Activated T-helper 1 cell treated with anti-CD3 and anti-CD28 coated beads, Interleukin-12 subunit alpha, Interleukin-12 subunit beta, Interleukin-2, Interleukin-4 antibody, amounts not matched to agents 30 ng/mL and 10 ng/mL and 1 ng/mL, durations not matched to agents 14 hours and 24 hours and 36 hours (primary cell): ENCODE measurements around the gene WDR37. TPM values are rescaled to one million over a fixed set of nuclear protein-coding genes. Genes with fewer than 3 reads are reported as not detected.

Experiments used
- DNase-seq: peaks from one replicate; pipeline ENCODE4 v3.0.0; 2021; ENCODE audit warnings: low spot score
- H3K27ac Mint-ChIP-seq: one replicate; pipeline ENCODE4 v1.8.0; 2021; ENCODE audit warnings: mild to moderate bottlenecking, mixed read lengths
- H3K27me3 Mint-ChIP-seq: one replicate; pipeline ENCODE4 v1.8.0; 2022; ENCODE audit warnings: mild to moderate bottlenecking, moderate library complexity, mixed read lengths; ENCODE audit not compliant: insufficient read depth
- H3K36me3 Mint-ChIP-seq: one replicate; pipeline ENCODE4 v1.8.0; 2021; ENCODE audit warnings: low read depth, mixed read lengths
- H3K4me1 Mint-ChIP-seq: one replicate; pipeline ENCODE4 v1.8.0; 2021; ENCODE audit warnings: low read depth, mixed read lengths
- H3K4me3 Mint-ChIP-seq: one replicate; pipeline ENCODE4 v1.8.0; 2021; ENCODE audit warnings: mild to moderate bottlenecking, moderate library complexity, mixed read lengths
- H3K9me3 Mint-ChIP-seq: one replicate; pipeline ENCODE4 v1.8.0; 2021; ENCODE audit warnings: mixed read lengths
- intact Hi-C: fragments of 100-400 bp; cut with micrococcal nuclease; formaldehyde crosslinking; loops from one replicate; pipeline ENCODE4 v1.15.1; 2024
- total RNA-seq: library from RNA; stranded (reverse); gene quantifications from 2 replicates; pipeline ENCODE4 v1.2.3, GENCODE V29; 2022

Gene WDR37
- total RNA-seq, 1 donor from 2014 or later = 19.9 TPM

GRCh38 chr10:1128649-1129048 is 72.5 kb downstream of the WDR37 start:
- H3K9me3 Mint-ChIP-seq = no peaks in the 10 kb centered on the region
- peaks cover 9% of the 10 kb centered on the region for H3K4me1 Mint-ChIP-seq
- no peak overlapping the region for H3K27ac Mint-ChIP-seq
- no peak overlapping the region for H3K4me3 Mint-ChIP-seq
- peaks cover 47% of the 10 kb centered on the region for H3K36me3 Mint-ChIP-seq
- no peaks in the 10 kb centered on the region for H3K27me3 Mint-ChIP-seq
- intact Hi-C loops = no loop called here
- DNase-seq = no peak

DNA sequence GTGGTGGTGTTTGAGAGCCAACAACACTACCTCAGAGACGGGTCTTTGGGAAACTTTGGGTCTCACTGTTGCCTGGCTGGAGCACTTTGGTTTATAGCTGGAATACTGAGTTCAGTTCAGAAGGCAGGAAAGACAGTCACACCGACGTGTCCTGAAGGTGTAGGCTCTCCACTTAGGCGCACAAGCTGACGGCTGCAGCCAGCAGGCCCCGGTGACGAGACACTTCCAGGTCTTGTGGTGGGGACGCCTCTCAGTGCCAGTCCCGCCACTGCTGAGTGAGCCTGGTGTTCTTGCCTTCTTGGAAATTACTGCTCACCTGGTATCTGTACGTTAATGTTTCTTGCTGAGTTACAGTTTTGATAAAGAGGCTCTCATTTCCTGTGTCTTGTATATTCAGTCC is 74.0 kb downstream of the WDR37 start:
- no peaks in the 10 kb centered on the region for H3K9me3 Mint-ChIP-seq
- intact Hi-C loops = no loop called here
- no peak overlapping the region for H3K27ac Mint-ChIP-seq
- H3K36me3 Mint-ChIP-seq = peaks cover 34% of the 10 kb centered on the region
- no peaks in the 10 kb centered on the region for H3K27me3 Mint-ChIP-seq
- no peak overlapping the region for H3K4me3 Mint-ChIP-seq
- DNase-seq = no peak
- peaks cover 9% of the 10 kb centered on the region for H3K4me1 Mint-ChIP-seq

GRCh38 chr10:1130995-1131790 is 75.0 kb downstream of the WDR37 start:
- peaks cover 9% of the 10 kb centered on the region for H3K4me1 Mint-ChIP-seq
- intact Hi-C loops = no loop called here
- H3K36me3 Mint-ChIP-seq = peaks cover 30% of the 10 kb centered on the region
- peaks cover 2% of the 10 kb centered on the region for H3K27me3 Mint-ChIP-seq
- no peak for DNase-seq
- H3K9me3 Mint-ChIP-seq = no peaks in the 10 kb centered on the region
- H3K4me3 Mint-ChIP-seq = no peak overlapping the region
- no peak overlapping the region for H3K27ac Mint-ChIP-seq

GRCh38 chr10:1132584-1132983 is 76.4 kb downstream of the WDR37 start:
- peaks cover 6% of the 10 kb centered on the region for H3K27me3 Mint-ChIP-seq
- no peak overlapping the region for H3K4me3 Mint-ChIP-seq
- no peak overlapping the region for H3K27ac Mint-ChIP-seq
- intact Hi-C loops = no loop called here
- DNase-seq = no peak
- peaks cover 9% of the 10 kb centered on the region for H3K4me1 Mint-ChIP-seq
- no peaks in the 10 kb centered on the region for H3K9me3 Mint-ChIP-seq
- peaks cover 30% of the 10 kb centered on the region for H3K36me3 Mint-ChIP-seq

- peak overlapping the region; percentile 51 for H3K27ac Mint-ChIP-seq
- peaks cover 9% of the 10 kb centered on the region for H3K4me1 Mint-ChIP-seq
- intact Hi-C loops = no loop called here
- H3K9me3 Mint-ChIP-seq = peaks cover 5% of the 10 kb centered on the region
- DNase-seq = no peak
- peaks cover 6% of the 10 kb centered on the region for H3K27me3 Mint-ChIP-seq
- H3K4me3 Mint-ChIP-seq = no peak overlapping the region
- H3K36me3 Mint-ChIP-seq = peaks cover 25% of the 10 kb centered on the region
Observed at GRCh38 chr10:1133495-1134045, 77.4 kb downstream of the WDR37 start.

DNA sequence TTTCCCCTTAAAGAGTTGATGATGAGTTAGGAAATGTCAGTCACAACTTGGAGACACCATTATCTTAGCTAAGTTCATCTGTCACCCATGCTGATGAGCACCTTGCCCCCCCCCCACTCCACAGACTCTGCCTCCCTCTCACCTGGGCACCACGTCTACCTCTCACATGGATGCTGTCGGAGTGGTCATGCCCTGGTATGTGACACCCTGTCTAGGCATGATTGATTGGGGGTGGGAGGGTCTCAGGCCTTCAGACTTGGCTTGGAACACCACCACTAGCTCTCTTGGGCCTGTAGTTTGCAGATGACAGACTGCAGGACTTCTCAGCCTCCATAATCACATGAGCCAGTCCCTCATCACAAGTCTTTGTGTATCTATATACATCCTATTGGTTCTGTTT is 78.0 kb downstream of the WDR37 start:
- Mint-ChIP-seq H3K4me1 (peaks cover 9% of the 10 kb centered on the region), H3K27me3 (peaks cover 12% of the 10 kb centered on the region), H3K4me3 (no peak overlapping the region), H3K9me3 (peaks cover 11% of the 10 kb centered on the region), H3K36me3 (peaks cover 22% of the 10 kb centered on the region), H3K27ac (no peak overlapping the region)
- no peak for DNase-seq
- intact Hi-C loops = no loop called here

- Mint-ChIP-seq H3K9me3 (peaks cover 11% of the 10 kb centered on the region), H3K27me3 (peaks cover 26% of the 10 kb centered on the region), H3K4me3 (no peak overlapping the region), H3K36me3 (peaks cover 4% of the 10 kb centered on the region), H3K27ac (no peak overlapping the region), H3K4me1 (peaks cover 8% of the 10 kb centered on the region)
- DNase-seq = no peak
- intact Hi-C loops = no loop called here
Observed at GRCh38 chr10:1136268-1136667, 80.1 kb downstream of the WDR37 start.

DNA sequence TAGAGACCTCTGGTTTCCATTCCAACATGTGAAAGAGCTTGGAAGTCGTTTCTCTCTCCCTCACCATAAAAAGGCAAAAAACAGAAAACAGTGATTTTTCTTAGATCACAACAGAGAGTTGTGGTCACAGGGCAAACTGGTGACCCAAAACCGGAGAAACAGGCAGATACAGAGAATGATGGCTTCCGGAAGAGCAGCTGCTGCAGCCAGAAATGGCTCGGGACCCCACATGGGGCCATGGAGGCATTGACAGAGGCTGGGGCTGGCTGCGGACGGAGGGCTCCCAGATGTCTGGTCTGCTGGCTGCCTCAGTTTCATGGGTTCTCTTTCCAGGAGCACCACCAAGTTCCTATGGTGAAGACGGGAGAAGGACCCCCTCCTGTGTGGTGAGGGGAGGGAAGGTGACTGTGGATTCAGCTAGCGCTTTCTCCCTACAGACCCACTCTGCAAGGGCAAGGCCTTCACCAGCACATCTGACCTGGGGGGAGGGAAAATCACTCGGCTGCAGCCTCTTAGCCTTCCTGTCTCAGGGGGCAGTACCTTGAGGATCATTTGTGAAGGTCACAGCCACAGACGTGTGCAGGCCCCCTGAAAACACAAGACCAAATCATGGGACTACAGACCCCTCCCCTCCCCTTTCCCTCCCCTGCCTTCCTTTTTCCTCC is 81.4 kb downstream of the WDR37 start:
- Mint-ChIP-seq H3K4me3 (no peak overlapping the region), H3K27me3 (peaks cover 28% of the 10 kb centered on the region), H3K36me3 (no peaks in the 10 kb centered on the region), H3K27ac (no peak overlapping the region), H3K9me3 (peaks cover 11% of the 10 kb centered on the region), H3K4me1 (peaks cover 6% of the 10 kb centered on the region)
- intact Hi-C loops = no loop called here
- DNase-seq = no peak

- Mint-ChIP-seq H3K27me3 (peaks cover 28% of the 10 kb centered on the region), H3K4me1 (peaks cover 4% of the 10 kb centered on the region), H3K4me3 (no peak overlapping the region), H3K36me3 (no peaks in the 10 kb centered on the region), H3K9me3 (peaks cover 11% of the 10 kb centered on the region), H3K27ac (no peak overlapping the region)
- no peak for DNase-seq
- intact Hi-C loops = no loop called here
Observed at GRCh38 chr10:1138529-1138928, 82.3 kb downstream of the WDR37 start.

DNA sequence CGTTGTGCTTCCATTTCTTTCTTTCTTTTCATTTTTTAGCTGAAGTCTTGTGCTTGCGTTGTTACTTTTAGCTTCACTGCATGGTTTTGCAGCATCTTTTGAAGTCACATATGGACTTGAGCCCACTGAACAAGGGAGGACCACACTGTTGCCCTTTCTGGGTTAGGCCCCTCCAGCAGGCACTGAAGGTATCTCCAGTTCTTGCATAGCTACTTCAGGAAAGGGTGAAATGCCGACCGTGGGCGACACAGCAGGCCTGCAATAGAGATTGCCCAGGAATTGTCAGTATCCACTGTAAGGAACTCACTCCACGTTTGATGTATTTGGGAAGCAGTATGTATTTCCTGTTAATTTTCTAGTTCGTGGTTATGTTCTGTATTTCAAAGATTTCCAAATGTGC is 85.1 kb downstream of the WDR37 start:
- intact Hi-C loops = no loop called here
- H3K4me1 Mint-ChIP-seq = no peaks in the 10 kb centered on the region

GRCh38 chr10:1141701-1142100 is 85.5 kb downstream of the WDR37 start:
- Mint-ChIP-seq H3K4me1 (no peaks in the 10 kb centered on the region), H3K27me3 (peaks cover 30% of the 10 kb centered on the region), H3K9me3 (peaks cover 20% of the 10 kb centered on the region), H3K27ac (no peak overlapping the region), H3K36me3 (no peaks in the 10 kb centered on the region), H3K4me3 (no peak overlapping the region)
- intact Hi-C loops = no loop called here
- DNase-seq = no peak

More for the DNA sequence above, 85.1 kb downstream of the WDR37 start:
- no peak for DNase-seq
- H3K4me3 Mint-ChIP-seq = no peak overlapping the region
- H3K27me3 Mint-ChIP-seq = peaks cover 30% of the 10 kb centered on the region
- no peaks in the 10 kb centered on the region for H3K36me3 Mint-ChIP-seq
- no peak overlapping the region for H3K27ac Mint-ChIP-seq
- peaks cover 20% of the 10 kb centered on the region for H3K9me3 Mint-ChIP-seq

DNA sequence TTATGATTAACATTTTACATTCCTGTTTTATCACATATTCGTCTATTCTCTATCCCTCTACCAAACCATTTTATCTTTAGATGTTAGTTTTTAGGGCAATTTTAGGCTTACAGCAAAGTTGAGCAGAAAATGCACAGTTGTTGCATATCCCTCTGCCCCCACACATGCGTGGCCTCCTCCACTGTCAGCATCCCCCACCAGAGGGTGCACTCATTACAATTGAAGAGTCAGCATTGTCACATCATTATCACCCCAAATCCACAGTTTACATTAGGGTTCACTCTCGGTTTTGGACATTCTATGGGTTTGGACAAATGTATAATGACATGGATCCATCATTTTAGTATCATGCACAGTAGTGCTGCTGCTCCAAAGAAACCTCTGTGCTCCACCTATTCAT is 86.4 kb downstream of the WDR37 start:
- H3K27me3 Mint-ChIP-seq = peaks cover 29% of the 10 kb centered on the region
- intact Hi-C loops = no loop called here
- H3K4me1 Mint-ChIP-seq = no peaks in the 10 kb centered on the region
- no peaks in the 10 kb centered on the region for H3K36me3 Mint-ChIP-seq
- H3K9me3 Mint-ChIP-seq = peaks cover 23% of the 10 kb centered on the region
- DNase-seq = no peak
- no peak overlapping the region for H3K27ac Mint-ChIP-seq
- H3K4me3 Mint-ChIP-seq = no peak overlapping the region

GRCh38 chr10:1147810-1148209 is 91.6 kb downstream of the WDR37 start:
- intact Hi-C loops = no loop called here

More at GRCh38 chr10:1147810-1148209, 91.6 kb downstream of the WDR37 start:
- no peak overlapping the region for H3K27ac Mint-ChIP-seq
- no peak for DNase-seq
- peaks cover 12% of the 10 kb centered on the region for H3K9me3 Mint-ChIP-seq
- no peaks in the 10 kb centered on the region for H3K36me3 Mint-ChIP-seq
- H3K4me1 Mint-ChIP-seq = no peaks in the 10 kb centered on the region
- H3K27me3 Mint-ChIP-seq = peaks cover 7% of the 10 kb centered on the region
- H3K4me3 Mint-ChIP-seq = no peak overlapping the region
